ENCODE measurements around the gene STPG3.
A peak's percentile ranks its signal among the peaks of the same experiment; 100 is the strongest.
"Not testable (repeated sequence)": the region's sequence is repeated elsewhere in the genome, so short reads cannot be mapped to it uniquely, and the experiment has no call there.

Gene STPG3

GRCh38 chr9:137234055-137234697, 16.9 kb upstream of the STPG3 start:
- DNase-seq, result no peak

GRCh38 chr9:137234758-137235423, 16.2 kb upstream of the STPG3 start:
- no peak for DNase-seq

GRCh38 chr9:137235424-137236237, 15.5 kb upstream of the STPG3 start:
- no peak for DNase-seq

DNA sequence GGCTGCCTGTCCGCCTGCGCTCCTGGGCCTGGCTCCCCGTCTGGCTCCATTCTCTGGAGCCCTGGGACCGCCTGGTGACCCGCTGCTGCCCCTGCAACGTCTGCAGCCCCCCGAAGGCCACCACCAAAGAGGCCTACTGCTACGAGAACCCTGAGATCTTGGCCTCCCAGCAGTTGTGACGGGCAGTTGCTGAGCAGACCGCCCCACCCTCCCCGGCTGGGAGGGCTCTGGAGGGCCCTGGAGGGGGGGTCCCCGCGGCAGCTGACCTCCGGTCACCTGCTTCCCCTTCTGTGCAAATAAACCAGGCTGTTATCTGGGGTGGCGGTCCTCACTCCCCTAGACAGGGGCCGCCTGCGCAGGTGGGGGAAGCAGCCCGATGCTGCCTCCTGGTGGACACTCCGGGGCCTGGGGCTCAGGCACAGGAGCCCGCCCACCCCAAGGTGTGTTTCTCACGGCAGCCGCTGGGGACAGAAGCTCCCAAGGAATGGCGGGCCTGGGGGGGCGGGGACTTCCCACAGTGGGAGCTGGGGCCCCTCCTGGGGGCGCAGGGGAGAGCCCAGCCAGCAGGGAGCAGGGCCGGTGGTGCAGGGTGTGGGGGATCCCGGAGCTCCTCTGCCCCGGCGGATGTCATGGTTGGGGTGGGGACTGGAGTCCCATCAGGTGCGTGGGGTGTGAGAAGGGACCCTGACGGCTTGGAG, 14.7 kb upstream of the STPG3 start:
- peak; percentile 91 for DNase-seq

GRCh38 chr9:137236936-137237421, 14.1 kb upstream of the STPG3 start:
- DNase-seq, result no peak

DNA sequence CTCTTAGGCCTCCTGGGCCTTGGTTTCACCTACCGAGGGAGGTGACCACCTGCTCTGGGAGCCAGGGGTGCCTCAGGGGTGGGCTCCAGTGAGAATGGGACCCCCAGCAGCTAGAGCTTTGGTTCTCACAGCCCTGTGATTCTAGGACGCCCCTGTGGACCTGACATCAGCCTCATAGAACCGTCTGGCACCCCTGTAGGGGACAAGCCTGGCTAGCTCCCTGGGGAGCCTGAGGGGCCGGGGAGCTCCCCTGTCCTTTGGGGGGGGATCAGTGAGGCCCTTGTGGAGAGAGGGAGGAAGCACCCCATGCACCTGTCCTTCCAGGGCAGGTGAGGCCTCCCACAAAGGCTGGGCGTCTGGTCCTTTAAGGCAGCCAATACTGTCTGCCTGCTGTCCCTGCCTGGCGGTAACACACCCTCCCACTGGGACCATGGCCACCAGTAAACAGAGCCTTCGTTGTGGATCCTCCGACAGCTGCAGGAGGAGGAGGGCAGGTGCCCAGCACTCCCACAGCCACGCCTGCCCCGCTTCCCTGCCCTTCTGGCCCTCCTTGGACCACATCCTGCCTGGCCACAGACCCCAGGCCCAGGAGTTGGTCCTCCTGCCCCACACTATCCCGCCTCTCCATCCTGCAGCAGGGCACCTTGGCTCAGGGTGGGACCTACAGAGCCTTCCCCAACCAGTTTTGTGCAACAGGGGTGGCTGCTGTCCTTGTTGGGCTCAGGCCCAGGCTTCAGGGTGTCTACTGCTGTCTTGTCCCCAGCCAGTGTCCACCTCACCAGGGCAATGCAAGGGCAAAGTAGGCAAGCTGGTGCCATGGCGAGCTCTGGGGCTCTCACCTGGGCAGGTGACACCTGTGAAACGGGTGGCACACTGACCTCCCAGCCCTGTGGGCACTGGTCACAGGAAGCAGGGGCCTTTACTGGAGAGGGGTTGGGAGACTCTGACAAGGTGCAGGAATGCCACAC, 13.0 kb upstream of the STPG3 start:
- DNase-seq, result no peak

DNA sequence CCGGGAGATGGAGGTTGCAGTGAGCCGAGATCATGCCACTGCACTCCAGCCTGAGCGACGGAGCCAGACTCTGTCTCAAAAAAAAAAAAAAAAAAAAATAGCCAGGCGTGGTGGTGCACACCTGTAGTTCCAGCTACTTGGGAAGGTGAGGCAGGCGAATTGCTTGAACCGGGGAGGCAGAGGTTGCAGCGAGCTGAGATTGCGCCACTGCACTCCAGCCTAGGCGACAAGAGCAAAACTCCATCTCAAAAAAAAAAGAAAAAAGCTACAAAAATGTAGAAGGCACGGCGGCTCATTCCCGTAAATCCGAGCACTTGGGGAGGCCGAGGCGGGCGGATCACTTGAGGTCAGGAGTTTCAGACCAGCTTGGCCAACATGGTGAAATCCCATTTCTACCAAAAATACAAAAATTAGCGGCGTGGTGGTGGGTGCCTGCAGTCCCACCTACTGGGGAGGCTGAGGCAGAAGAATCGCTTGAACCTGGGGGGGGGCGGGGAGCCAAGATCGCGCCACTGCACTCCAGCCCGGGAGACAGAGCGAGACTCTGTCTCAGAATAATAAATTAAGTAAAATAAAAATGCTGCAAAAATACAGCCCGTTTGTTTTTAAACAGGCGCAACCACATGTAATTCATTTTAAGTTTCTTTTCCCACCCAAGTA, 11.4 kb upstream of the STPG3 start:
- DNase-seq, result not testable (repeated sequence)

- peak; percentile 66 for DNase-seq
Measured at GRCh38 chr9:137240318-137240840, 10.7 kb upstream of the STPG3 start.

DNA sequence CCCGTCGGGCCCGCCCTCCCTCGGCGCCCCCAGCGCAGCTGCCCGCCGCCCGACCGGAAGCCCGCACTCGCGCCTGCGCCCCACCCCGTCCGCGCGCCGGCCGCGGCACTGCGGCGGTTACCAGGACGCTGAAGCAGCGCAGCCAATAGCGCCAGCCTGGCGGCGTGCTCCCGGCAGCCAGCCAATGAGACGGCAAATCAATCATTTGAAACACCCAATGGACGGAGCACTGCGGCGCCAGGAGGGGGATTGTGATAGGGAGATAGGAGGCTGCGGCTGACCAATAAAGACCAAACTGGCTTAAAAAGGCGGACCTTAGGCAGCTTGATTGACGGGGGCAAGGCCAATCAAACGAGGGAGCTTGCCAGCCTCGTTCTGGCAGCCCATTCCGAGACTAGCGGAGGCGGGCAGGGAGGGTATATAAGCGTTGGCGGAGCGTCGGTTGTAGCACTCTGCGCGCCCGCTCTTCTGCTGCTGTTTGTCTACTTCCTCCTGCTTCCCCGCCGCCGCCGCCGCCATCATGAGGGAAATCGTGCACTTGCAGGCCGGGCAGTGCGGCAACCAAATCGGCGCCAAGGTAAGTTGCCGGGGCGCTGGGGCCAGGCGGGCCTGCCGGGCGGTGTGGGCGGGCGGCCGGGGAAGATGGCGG, 10.1 kb upstream of the STPG3 start, which contains the start of gene TUBB4B:
Gene TUBB4B, plus strand, starts transcription at position 447 of the 649 bp plus-strand sequence. Its CDS starts 74 bp downstream, at position 521.
- peak; percentile 98 for DNase-seq

GRCh38 chr9:137241490-137242268, 9.4 kb upstream of the STPG3 start:
- DNase-seq, result peak; percentile 78

DNA sequence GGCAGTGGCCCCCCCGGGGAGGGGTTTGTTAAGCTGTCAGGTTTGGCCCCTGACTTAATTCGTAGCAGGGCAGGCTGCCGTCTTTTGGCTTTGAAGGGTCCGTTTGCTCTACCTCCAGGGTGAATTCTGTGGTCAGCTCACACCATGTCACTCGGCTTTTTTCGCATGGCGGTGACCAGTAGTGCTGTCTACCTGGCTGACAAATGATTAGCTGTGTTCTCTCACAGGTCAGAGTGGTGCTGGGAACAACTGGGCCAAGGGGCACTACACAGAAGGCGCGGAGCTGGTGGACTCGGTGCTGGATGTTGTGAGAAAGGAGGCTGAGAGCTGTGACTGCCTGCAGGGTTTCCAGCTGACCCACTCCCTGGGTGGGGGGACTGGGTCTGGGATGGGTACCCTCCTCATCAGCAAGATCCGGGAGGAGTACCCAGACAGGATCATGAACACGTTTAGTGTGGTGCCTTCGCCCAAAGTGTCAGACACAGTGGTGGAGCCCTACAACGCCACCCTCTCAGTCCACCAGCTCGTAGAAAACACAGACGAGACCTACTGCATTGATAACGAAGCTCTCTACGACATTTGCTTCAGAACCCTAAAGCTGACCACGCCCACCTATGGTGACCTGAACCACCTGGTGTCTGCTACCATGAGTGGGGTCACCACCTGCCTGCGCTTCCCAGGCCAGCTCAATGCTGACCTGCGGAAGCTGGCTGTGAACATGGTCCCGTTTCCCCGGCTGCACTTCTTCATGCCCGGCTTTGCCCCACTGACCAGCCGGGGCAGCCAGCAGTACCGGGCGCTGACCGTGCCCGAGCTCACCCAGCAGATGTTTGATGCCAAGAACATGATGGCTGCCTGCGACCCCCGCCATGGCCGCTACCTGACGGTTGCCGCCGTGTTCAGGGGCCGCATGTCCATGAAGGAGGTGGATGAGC, 8.6 kb upstream of the STPG3 start:
- no peak for DNase-seq

GRCh38 chr9:137243266-137243625, 7.8 kb upstream of the STPG3 start:
- DNase-seq, result not testable (repeated sequence)

- no peak for DNase-seq
Measured at GRCh38 chr9:137243626-137244485, 7.2 kb upstream of the STPG3 start.

- no peak for DNase-seq
Measured at GRCh38 chr9:137244486-137245449, 6.3 kb upstream of the STPG3 start.

DNA sequence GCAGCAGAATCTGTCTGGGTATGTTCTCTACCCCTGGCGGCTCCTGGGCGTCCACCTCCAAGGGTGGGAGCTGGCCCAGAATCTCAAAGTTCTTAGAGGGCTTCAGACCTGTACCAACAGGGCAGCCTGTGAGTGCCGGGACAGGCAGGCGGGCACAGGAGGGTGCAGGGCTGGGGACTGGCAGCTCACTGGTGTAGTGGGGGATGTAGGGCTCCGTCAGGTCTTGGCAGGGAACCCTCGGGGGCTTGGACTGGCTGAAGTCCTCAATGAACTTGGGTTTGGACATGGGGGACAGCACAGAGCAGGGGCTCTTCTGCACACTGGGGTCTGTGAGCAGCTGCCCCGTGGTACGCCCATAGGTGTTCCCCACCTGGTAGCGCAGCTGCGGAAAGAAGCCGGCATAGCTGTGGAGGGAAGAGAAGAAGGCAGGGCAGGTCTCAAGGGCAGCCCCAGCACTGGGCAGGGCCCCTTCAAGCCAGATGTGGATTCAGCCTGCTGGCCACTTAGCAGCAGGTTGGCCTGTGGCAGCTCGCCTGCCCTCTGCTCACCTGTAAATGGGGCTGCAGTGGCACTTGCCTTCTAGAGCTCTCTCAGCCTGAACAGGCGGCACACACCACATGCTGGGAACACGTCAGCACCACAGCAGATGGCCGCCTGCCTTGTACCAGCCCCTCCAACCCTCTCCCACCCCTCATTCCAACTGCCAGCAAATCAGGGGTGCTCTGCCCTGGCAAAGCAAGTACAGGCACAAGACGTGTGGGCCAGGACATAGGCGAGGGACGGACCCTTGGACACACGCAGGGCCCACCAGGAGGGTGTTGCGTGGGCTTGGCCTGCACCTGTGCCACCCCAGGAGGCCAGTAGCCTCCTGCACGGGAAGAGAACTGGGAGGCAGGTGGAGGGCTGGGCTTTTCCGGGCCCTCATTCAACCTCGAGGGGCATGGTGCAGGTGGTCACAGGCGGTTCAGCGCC, 5.3 kb upstream of the STPG3 start:
- no peak for DNase-seq
